Measurements from ENCODE around the gene CYREN.
"Not testable (repeated sequence)": the region's sequence is repeated elsewhere in the genome, so short reads cannot be mapped to it uniquely, and the experiment has no call there.

The CYREN gene

GRCh38 chr7:135175931-135176330, 5.4 kb upstream of the CYREN start:
- no peak for DNase-seq (ENCODE audit: extremely low read depth, low read depth)
- TF ChIP-seq CTCF (IDR thresholded peaks at IDR 0.05; ENCODE audit: low read depth, low read length) = no peak

- DNase-seq (ENCODE audit: extremely low read depth, low read depth) = no peak
- TF ChIP-seq CTCF (IDR thresholded peaks at IDR 0.05; ENCODE audit: low read depth, low read length) = no peak
These were observed 4.4 kb upstream of the CYREN start for GRCh38 chr7:135174941-135175340.

GRCh38 chr7:135173916-135174315, 3.4 kb upstream of the CYREN start:
- not testable (repeated sequence) for DNase-seq (ENCODE audit: extremely low read depth, low read depth)

GRCh38 chr7:135171581-135172291, 1.2 kb upstream of the CYREN start:
- not testable (repeated sequence) for DNase-seq (ENCODE audit: extremely low read depth, low read depth)

- not testable (repeated sequence) for DNase-seq (ENCODE audit: extremely low read depth, low read depth)
These were observed 533 bp upstream of the CYREN start for GRCh38 chr7:135170998-135171481.

- DNase-seq (ENCODE audit: extremely low read depth, low read depth) = no peak
- no peak for TF ChIP-seq CTCF (IDR thresholded peaks at IDR 0.05; ENCODE audit: low read depth, low read length)
These were observed 588 bp downstream of the CYREN start for GRCh38 chr7:135169964-135170273.

GRCh38 chr7:135169141-135169963, 1.2 kb downstream of the CYREN start:
- TF ChIP-seq CTCF (IDR thresholded peaks at IDR 0.05; ENCODE audit: low read depth, low read length) = peak; percentile 32
- DNase-seq (ENCODE audit: extremely low read depth, low read depth) = no peak

GRCh38 chr7:135168489-135169140, 1.9 kb downstream of the CYREN start:
- DNase-seq (ENCODE audit: extremely low read depth, low read depth) = no peak
- TF ChIP-seq CTCF (IDR thresholded peaks at IDR 0.05; ENCODE audit: low read depth, low read length) = no peak
